ENCODE data around the gene RHOT2.

RHOT2 gene

GRCh38 chr16:645852-646678 lies 21.9 kb upstream of the RHOT2 start:
- TF ChIP-seq CTCF (IDR thresholded peaks at IDR 0.05; ENCODE audit: unreplicated experiment in 3 of 3), result no peak
- Mint-ChIP-seq H3K4me1 (no peaks in the 10 kb centered on the region), H3K36me3 (ENCODE audit: low read depth) (no peaks in the 10 kb centered on the region), H3K27ac (no peak overlapping the region), H3K4me3 (peak overlapping the region in 2 of 3 experiments; percentile 44 to 53), H3K27me3 (ENCODE audit: low read depth) (peaks cover 14% of the 10 kb centered on the region), H3K9me3 (no peaks in the 10 kb centered on the region)

- no peaks in the 10 kb centered on the region for H3K9me3 Mint-ChIP-seq
- H3K27ac Mint-ChIP-seq, result no peak overlapping the region
- H3K4me3 Mint-ChIP-seq, result peak overlapping the region; percentile 42 to 71 (median 63)
- no peaks in the 10 kb centered on the region for H3K36me3 Mint-ChIP-seq (ENCODE audit: low read depth)
- peaks cover 14% of the 10 kb centered on the region for H3K27me3 Mint-ChIP-seq (ENCODE audit: low read depth)
- TF ChIP-seq CTCF (IDR thresholded peaks at IDR 0.05; ENCODE audit: unreplicated experiment in 3 of 3), result no peak
- H3K4me1 Mint-ChIP-seq, result no peaks in the 10 kb centered on the region
Observed at GRCh38 chr16:646679-647172, 21.2 kb upstream of the RHOT2 start.

GRCh38 chr16:647173-647902 lies 20.6 kb upstream of the RHOT2 start:
- peaks cover 14% of the 10 kb centered on the region for H3K27me3 Mint-ChIP-seq (ENCODE audit: low read depth)
- TF ChIP-seq CTCF (IDR thresholded peaks at IDR 0.05; ENCODE audit: unreplicated experiment in 3 of 3), result no peak
- no peaks in the 10 kb centered on the region for H3K4me1 Mint-ChIP-seq

GRCh38 chr16:648071-648780 lies 19.7 kb upstream of the RHOT2 start:
- TF ChIP-seq CTCF (IDR thresholded peaks at IDR 0.05; ENCODE audit: unreplicated experiment in 3 of 3), result peak; percentile 28 to 42 (median 40)
- no peaks in the 10 kb centered on the region for H3K4me1 Mint-ChIP-seq
- H3K4me3 Mint-ChIP-seq, result peak overlapping the region; percentile 79 to 84 (median 84)
- H3K27me3 Mint-ChIP-seq (ENCODE audit: low read depth), result peaks cover 14% of the 10 kb centered on the region
- H3K9me3 Mint-ChIP-seq, result no peaks in the 10 kb centered on the region
- H3K36me3 Mint-ChIP-seq (ENCODE audit: low read depth), result no peaks in the 10 kb centered on the region
- peak overlapping the region in 2 of 3 experiments; percentile 69 to 79 for H3K27ac Mint-ChIP-seq

More at GRCh38 chr16:647173-647902, 20.6 kb upstream of the RHOT2 start:
- Mint-ChIP-seq H3K4me3 (peak overlapping the region; percentile 42 to 71 (median 63)), H3K27ac (no peak overlapping the region), H3K9me3 (no peaks in the 10 kb centered on the region), H3K36me3 (ENCODE audit: low read depth) (no peaks in the 10 kb centered on the region)

GRCh38 chr16:648781-649589 lies 18.9 kb upstream of the RHOT2 start, which contains the start of gene WDR90:
Gene WDR90, plus strand, starts transcription at chr16:649365. Its CDS starts 52 bp downstream, at chr16:649417.
- Mint-ChIP-seq H3K36me3 (ENCODE audit: low read depth) (no peaks in the 10 kb centered on the region), H3K9me3 (no peaks in the 10 kb centered on the region), H3K4me3 (peak within 1 kb of the TSS; percentile 79 to 84 (median 84)), H3K27ac (peak within 1 kb of the TSS in 2 of 3 experiments; percentile 69 to 79), H3K4me1 (no peaks in the 10 kb centered on the region), H3K27me3 (ENCODE audit: low read depth) (peaks cover 9% of the 10 kb centered on the region)
- TF ChIP-seq CTCF (IDR thresholded peaks at IDR 0.05; ENCODE audit: unreplicated experiment in 3 of 3), result no peak

Data from nephron (organoid).